BJ (cell line): Measurements from ENCODE around the gene CBLN1. TPM values are rescaled to one million over a fixed set of nuclear protein-coding genes. Genes with fewer than 3 reads are reported as not detected.

Experiments
- CTCF ChIA-PET: fragments of 350-600 bp; formaldehyde crosslinking; extraction: SDS; loops from one replicate; lab custom pipeline; 2021; ENCODE audit warnings: antibody characterized with exemption, inconsistent platforms; lab: Yijun Ruan, JAX
- POLR2A ChIA-PET: fragments of 300-600 bp; sonication (Branson Sonifier 250); formaldehyde crosslinking; extraction: SDS; loops from one replicate; lab custom pipeline; 2021; ENCODE audit warnings: antibody characterized with exemption; lab: Charles Lee
- DNase-seq: peaks from one replicate; pipeline ENCODE4 v3.0.0-alpha.2; 2011; ENCODE audit warnings: low read depth
- H3K27me3 ChIP-seq: 2 replicates; pipeline ENCODE4 v1.6.0; 2011; ENCODE audit warnings: low read length; ENCODE audit not compliant: control insufficient read depth, insufficient read depth
- H3K36me3 ChIP-seq: 2 replicates; pipeline ENCODE4 v1.5.1; 2011; ENCODE audit warnings: low read length; ENCODE audit not compliant: control insufficient read depth, insufficient read depth
- H3K4me3 ChIP-seq: 2 replicates; pipeline ENCODE4 v1.5.1; 2011; ENCODE audit warnings: low read depth, mild to moderate bottlenecking, control low read depth, low read length
- CTCF ChIP-seq: IDR thresholded peaks from 2 replicates; pipeline ENCODE4 v1.5.1; 2011; ENCODE audit warnings: low read depth, mild to moderate bottlenecking, control low read depth, inconsistent platforms, low read length, moderate library complexity; ENCODE audit not compliant: insufficient read depth
- polyA plus RNA-seq: library from polyadenylated mRNA; depleted of rRNA; stranded (reverse); fragments of >200 nt; gene quantifications from 2 replicates; pipeline ENCODE4 v1.2.3, GENCODE V29; 2011

CBLN1 gene
- polyA plus RNA-seq, 1 experiment = not detected

- H3K27me3 ChIP-seq = peaks cover 35% of the 10 kb centered on the region
- no peaks in the 10 kb centered on the region for H3K36me3 ChIP-seq
- ChIA-PET CTCF (interaction anchor here (1.2 kb wide), 1 partner anchor 652 kb away, joined by 3 read pairs; no protein-coding TSS in a partner anchor), POLR2A (no interaction called here)
- no peak for DNase-seq
- peak overlapping the region; percentile 28 for H3K4me3 ChIP-seq
- TF ChIP-seq CTCF = no peak
Observed at GRCh38 chr16:49281843-49282642, 405 bp upstream of the CBLN1 start.

DNA sequence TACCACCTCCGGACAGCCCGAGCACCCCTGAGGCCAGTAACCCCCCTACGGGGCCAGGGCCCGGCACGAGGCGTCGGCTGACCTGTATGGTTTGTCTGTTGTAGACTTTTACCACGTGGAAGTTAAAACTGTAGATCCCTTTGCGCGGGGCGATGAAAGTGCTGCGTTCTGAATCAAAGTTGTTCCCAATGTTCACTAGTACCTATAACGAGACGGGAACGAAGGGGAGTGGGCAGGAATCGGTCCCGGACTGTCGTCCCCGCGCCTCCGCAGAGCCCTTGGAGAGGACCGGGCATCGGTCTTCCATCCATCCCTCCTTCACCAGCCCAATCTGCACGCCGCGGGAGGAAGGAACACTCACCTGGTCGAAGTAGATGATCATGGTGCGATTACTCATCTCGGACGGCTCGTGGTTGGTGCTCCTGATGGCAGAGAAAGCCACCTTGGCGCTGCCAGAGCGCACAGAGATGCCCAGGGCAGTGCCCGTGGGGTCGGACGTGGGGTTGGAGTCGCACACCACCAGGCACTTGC is 732 bp downstream of the CBLN1 start:
- CTCF ChIA-PET = no interaction called here
- Histone ChIP-seq H3K36me3 (no peaks in the 10 kb centered on the region), H3K27me3 (peaks cover 45% of the 10 kb centered on the region), H3K4me3 (no peak overlapping the region)
- DNase-seq = no peak
- POLR2A ChIA-PET = no interaction called here
- no peak for TF ChIP-seq CTCF

DNA sequence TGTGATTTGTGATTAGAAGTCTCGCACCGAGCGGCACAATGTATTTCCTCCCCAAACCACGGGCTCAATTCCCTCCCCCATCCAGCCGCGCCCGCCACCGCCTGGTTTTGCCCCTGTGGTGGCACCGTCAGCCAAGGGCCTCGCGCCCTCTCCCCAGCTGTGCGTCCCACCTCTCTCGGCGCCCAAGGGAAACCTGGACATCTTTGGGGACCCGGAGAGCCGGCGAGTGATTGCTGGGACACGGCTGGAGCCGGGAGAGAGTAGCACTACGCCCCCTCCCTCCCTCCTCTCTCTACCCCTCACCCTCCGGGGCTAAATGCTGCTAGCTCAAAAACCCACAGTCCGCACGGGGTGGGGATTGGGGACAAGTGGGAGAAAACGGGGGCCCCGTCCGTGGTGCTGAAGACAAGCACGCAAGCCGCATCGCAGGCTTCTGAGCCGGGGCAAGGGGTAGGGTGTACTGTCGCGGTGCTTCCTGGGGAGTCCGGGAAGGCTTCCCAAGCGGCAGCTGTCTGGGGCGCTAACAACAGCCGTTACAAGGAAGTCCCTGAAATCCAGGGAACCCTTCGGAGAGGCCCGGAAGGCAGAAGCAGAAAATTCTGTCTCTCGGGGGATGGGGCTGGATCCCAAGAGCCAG is 1.4 kb downstream of the CBLN1 start:
- H3K27me3 ChIP-seq = peaks cover 49% of the 10 kb centered on the region
- TF ChIP-seq CTCF = no peak
- H3K4me3 ChIP-seq = no peak overlapping the region
- ChIA-PET CTCF (interaction anchor here (0.7 kb wide), 1 partner anchor 85 kb away, joined by 3 read pairs; no protein-coding TSS in a partner anchor), POLR2A (no interaction called here)
- H3K36me3 ChIP-seq = no peaks in the 10 kb centered on the region
- no peak for DNase-seq

DNA sequence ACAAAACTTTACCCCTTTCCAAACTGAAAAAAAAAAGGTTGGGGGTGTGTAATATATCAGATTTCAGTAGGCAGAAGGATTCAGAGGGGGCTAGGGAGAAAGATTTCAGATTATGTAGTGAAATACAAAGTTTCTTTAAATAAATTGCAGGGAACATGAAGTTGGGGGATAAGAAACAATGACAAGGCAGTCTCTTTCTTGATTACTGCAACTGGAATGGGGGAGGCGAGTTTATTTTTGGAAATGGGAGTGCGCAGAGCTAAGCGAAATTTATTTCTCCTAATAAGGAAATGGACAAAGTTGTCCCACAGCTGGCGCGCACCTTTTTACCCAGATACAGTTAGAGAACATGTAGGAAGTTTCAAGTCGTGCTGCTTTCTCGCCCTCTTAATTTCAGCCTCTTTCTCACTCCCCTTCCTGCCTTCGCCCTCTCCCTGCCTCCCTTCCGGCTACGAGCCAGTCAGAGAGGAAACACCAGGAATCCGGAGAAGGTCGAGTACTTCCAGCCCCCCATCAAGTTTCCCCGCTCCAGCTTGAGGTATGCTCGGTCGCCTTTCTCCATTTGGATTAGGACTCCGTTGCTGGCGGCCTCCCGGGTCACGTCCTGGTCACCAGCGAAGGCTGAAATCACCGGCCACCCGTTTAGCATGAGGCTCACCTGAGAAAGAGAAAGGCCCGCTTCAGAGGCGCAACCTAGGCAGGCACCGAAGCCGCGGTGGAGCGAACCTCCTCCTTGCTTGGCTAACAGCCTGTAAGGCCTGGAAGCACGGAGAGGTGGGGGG is 2.5 kb downstream of the CBLN1 start:
- POLR2A ChIA-PET = no interaction called here
- DNase-seq = no peak
- Histone ChIP-seq H3K4me3 (no peak overlapping the region), H3K36me3 (no peaks in the 10 kb centered on the region), H3K27me3 (peaks cover 53% of the 10 kb centered on the region)
- TF ChIP-seq CTCF = no peak
- CTCF ChIA-PET = no interaction called here

DNA sequence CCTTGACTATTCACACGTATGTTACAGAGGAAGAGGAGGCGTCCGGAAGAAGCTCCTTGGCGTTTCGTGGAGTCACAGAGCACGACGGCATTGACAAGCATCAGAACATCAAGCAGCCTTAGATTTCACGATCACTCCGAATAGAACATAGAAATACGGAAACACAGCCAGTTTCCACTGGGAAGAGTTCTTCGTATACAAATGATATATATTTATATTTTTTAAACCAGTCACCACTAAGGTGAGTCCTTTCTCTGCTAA is 3.1 kb downstream of the CBLN1 start:
- CTCF ChIA-PET = no interaction called here
- peaks cover 54% of the 10 kb centered on the region for H3K27me3 ChIP-seq
- no peak for TF ChIP-seq CTCF
- no peak for DNase-seq
- POLR2A ChIA-PET = no interaction called here
- H3K4me3 ChIP-seq = no peak overlapping the region
- H3K36me3 ChIP-seq = no peaks in the 10 kb centered on the region
